ENCODE data around the gene PAH. TPM values are rescaled to one million over a fixed set of nuclear protein-coding genes. Genes with fewer than 3 reads are reported as not detected.

PAH gene
- total RNA-seq, 6 experiments from 2014 or later = not detected

DNA sequence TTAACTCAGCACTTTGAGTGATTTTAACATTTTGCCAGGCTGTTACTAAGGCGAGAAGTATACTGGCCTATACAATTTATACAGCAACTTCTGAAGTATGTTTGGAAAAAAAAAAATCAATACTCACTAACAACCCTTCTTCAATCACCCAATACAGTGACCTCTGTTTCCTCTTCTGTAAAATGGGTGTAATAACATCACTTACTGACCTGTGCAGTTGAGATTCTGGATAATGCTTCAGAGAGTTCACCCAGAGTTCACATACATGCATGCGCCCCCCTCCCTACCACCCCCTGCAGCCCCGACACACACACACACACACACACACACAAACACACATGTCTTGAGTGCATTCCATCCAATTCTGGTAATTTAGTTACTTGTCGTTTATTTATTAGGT is 9.1 kb downstream of the PAH start:
- DNase-seq = no peak
- no peak overlapping the region for H3K27ac Mint-ChIP-seq
- H3K4me3 Mint-ChIP-seq = no peak overlapping the region
- no peaks in the 10 kb centered on the region for H3K4me1 Mint-ChIP-seq (ENCODE audit: low read depth)
- no peaks in the 10 kb centered on the region for H3K36me3 Mint-ChIP-seq (ENCODE audit: low read depth)
- H3K27me3 Mint-ChIP-seq (ENCODE audit: insufficient read depth) = no peaks in the 10 kb centered on the region
- peaks cover 30% of the 10 kb centered on the region for H3K9me3 Mint-ChIP-seq
- TF ChIP-seq, protein P1, sequence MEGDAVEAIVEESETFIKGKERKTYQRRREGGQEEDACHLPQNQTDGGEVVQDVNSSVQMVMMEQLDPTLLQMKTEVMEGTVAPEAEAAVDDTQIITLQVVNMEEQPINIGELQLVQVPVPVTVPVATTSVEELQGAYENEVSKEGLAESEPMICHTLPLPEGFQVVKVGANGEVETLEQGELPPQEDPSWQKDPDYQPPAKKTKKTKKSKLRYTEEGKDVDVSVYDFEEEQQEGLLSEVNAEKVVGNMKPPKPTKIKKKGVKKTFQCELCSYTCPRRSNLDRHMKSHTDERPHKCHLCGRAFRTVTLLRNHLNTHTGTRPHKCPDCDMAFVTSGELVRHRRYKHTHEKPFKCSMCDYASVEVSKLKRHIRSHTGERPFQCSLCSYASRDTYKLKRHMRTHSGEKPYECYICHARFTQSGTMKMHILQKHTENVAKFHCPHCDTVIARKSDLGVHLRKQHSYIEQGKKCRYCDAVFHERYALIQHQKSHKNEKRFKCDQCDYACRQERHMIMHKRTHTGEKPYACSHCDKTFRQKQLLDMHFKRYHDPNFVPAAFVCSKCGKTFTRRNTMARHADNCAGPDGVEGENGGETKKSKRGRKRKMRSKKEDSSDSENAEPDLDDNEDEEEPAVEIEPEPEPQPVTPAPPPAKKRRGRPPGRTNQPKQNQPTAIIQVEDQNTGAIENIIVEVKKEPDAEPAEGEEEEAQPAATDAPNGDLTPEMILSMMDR (IDR thresholded peaks at IDR 0.05) = no peak

DNA sequence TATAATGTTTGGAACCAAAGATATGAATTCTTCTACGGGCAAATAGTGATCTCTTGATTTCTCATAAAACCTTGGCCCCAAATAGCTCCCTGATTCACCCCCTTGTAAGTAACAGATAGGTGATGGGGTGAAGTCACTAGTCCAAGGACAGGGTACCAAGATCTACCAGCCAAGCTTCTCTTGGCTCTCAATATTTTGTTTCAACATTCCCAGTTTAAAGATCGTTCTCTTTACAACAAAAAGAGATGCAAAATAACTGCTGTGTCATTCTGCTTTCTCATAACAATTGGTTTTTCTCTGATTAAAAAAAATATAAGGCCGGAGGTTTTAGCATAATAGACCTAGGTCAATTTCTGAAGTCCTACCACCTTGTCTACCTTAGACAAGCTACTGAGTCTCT is 11.8 kb downstream of the PAH start:
- Mint-ChIP-seq H3K27me3 (ENCODE audit: insufficient read depth) (no peaks in the 10 kb centered on the region), H3K27ac (no peak overlapping the region), H3K4me3 (no peak overlapping the region), H3K9me3 (peaks cover 28% of the 10 kb centered on the region), H3K36me3 (ENCODE audit: low read depth) (no peaks in the 10 kb centered on the region), H3K4me1 (ENCODE audit: low read depth) (no peaks in the 10 kb centered on the region)
- TF ChIP-seq, protein P1 (IDR thresholded peaks at IDR 0.05) = no peak
- no peak for DNase-seq

DNA sequence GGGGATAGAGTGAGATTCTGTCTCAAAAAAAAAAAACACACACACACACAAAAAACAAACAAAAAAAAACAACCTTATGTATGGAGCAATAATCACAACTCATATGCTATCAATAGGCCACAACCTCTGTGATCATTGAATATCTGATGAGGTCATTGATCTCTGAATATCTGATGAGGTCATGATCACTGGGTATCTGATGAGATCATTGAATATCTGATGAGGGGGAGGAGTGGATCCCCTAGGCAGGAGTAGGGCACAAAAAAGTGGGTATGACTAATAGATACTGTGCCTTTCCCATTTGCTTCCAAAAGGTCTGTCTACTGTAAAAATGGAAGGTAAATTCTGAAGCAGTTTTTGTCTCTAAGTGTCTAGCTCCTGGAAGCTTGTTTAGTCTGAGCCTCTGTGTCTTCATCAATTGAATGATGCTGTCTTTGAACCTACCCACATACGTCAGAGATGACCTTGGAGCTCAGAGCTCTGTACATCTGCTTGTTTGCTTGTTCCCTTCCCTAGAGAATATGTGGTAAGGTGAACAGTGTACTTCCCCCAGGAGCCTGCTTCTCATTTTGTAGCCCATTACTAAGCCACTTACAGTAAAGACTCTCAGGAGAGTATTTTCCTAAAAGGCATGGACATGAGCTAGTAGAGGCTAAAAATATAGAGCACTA is 13.6 kb downstream of the PAH start:
- Mint-ChIP-seq H3K4me3 (no peak overlapping the region), H3K27ac (no peak overlapping the region), H3K9me3 (peaks cover 35% of the 10 kb centered on the region), H3K27me3 (ENCODE audit: insufficient read depth) (no peaks in the 10 kb centered on the region), H3K36me3 (ENCODE audit: low read depth) (no peaks in the 10 kb centered on the region), H3K4me1 (ENCODE audit: low read depth) (no peaks in the 10 kb centered on the region)
- DNase-seq = no peak
- TF ChIP-seq, protein P1 (IDR thresholded peaks at IDR 0.05) = no peak

DNA sequence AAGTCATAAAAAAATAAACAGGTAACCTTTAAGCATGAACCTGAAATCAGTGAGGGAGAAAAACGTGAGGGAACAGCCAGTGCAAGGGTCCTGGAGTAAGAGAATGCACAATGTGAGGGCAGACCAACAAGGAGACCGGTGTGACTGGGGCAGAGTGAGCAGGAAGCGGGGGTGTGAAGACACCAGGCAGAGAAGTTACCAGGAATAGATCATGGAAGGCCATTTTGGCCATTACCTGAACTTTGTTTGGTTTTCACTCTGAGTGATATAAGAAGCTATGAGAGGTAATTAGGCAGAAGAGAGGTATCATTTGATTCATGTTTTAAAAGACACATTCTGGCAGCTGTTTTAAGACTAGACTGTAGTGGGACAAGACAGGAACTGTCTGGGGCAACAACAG is 15.0 kb downstream of the PAH start:
- no peaks in the 10 kb centered on the region for H3K36me3 Mint-ChIP-seq (ENCODE audit: low read depth)

DNA sequence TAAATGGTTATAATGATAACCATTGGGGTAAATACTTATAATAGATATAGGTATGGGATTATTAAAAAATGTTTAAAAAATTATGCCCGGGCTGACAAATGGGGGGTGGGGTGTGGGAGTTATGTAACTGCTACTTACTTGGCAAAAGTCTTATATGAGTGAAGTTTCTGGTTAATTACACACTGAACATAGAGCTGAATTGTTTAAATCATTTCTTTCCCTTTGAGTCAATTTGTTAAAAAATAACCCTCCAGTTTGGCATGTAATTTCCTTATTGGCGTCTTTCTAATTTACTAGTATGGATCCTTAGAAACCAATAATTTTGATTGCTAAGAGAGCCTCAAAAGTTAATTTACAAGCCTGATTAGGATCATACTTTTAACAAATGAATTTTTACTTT is 16.7 kb downstream of the PAH start:
- TF ChIP-seq, protein P1 (IDR thresholded peaks at IDR 0.05) = no peak
- Mint-ChIP-seq H3K4me3 (no peak overlapping the region), H3K27me3 (ENCODE audit: insufficient read depth) (no peaks in the 10 kb centered on the region), H3K27ac (no peak overlapping the region), H3K9me3 (peaks cover 22% of the 10 kb centered on the region), H3K36me3 (ENCODE audit: low read depth) (no peaks in the 10 kb centered on the region), H3K4me1 (ENCODE audit: low read depth) (no peaks in the 10 kb centered on the region)
- DNase-seq = no peak

More for the DNA sequence above, 15.0 kb downstream of the PAH start:
- Mint-ChIP-seq H3K27ac (no peak overlapping the region), H3K4me1 (ENCODE audit: low read depth) (no peaks in the 10 kb centered on the region), H3K27me3 (ENCODE audit: insufficient read depth) (no peaks in the 10 kb centered on the region), H3K4me3 (no peak overlapping the region), H3K9me3 (peaks cover 24% of the 10 kb centered on the region)
- DNase-seq = no peak
- TF ChIP-seq, protein P1 (IDR thresholded peaks at IDR 0.05) = no peak
